DOHH2 (cell line): ENCODE data around the gene CITED4.

ENCODE experiments used
- H3F3A ChIP-seq: fragments of 200-600 bp; sonication (generic), shearing (Covaris generic); 2 replicates; pipeline ENCODE4 v1.6.0; 2016; ENCODE audit warnings: antibody characterized with exemption, mild to moderate bottlenecking; ENCODE audit not compliant: control insufficient read depth, insufficient read depth
- H3K27ac ChIP-seq: fragments of 200-600 bp; sonication (generic); 2 replicates; pipeline ENCODE4 v1.5.1; 2014; ENCODE audit warnings: low read depth, mild to moderate bottlenecking, low read length, moderate library complexity
- H3K27me3 ChIP-seq: fragments of 200-600 bp; sonication (generic); 2 replicates; pipeline ENCODE4 v1.6.1; 2014; ENCODE audit warnings: mild to moderate bottlenecking, low read length, mixed read lengths; ENCODE audit not compliant: control insufficient read depth
- H3K36me3 ChIP-seq: fragments of 200-600 bp; sonication (generic); 2 replicates; pipeline ENCODE4 v1.6.1; 2014; ENCODE audit warnings: mild to moderate bottlenecking, low read length, moderate library complexity, mixed read lengths; ENCODE audit not compliant: control insufficient read depth
- H3K4me1 ChIP-seq: fragments of 200-600 bp; sonication (generic); 2 replicates; pipeline ENCODE4 v1.6.1; 2014; ENCODE audit warnings: mild to moderate bottlenecking, low read length, mixed read lengths; ENCODE audit not compliant: control insufficient read depth
- H3K4me2 ChIP-seq: fragments of 200-600 bp; sonication (generic); 2 replicates; pipeline ENCODE4 v1.6.0; 2014; ENCODE audit warnings: mild to moderate bottlenecking, low read length, moderate library complexity
- H3K4me3 ChIP-seq: fragments of 200-600 bp; sonication (generic); 2 replicates; pipeline ENCODE4 v1.5.1; 2014; ENCODE audit warnings: mild to moderate bottlenecking, low read length, mixed read lengths
- H3K79me2 ChIP-seq: fragments of 200-600 bp; sonication (generic); 2 replicates; pipeline ENCODE4 v1.6.1; 2014; ENCODE audit warnings: mild to moderate bottlenecking, low read length, mixed read lengths; ENCODE audit not compliant: control insufficient read depth
- H3K9me2 ChIP-seq: fragments of 200-600 bp; sonication (generic); replicated peaks from 2 replicates; pipeline ENCODE4 v1.6.1; 2014; ENCODE audit warnings: mild to moderate bottlenecking, low read length, mixed read lengths; ENCODE audit not compliant: control insufficient read depth
- H3K9me3 ChIP-seq: fragments of 200-600 bp; sonication (generic); 2 replicates; pipeline ENCODE4 v1.6.1; 2014; ENCODE audit warnings: antibody characterized with exemption, low read length, mixed read lengths; ENCODE audit not compliant: control insufficient read depth, insufficient read depth
- H4K20me1 ChIP-seq: fragments of 200-600 bp; sonication (generic); 2 replicates; pipeline ENCODE4 v1.6.0; 2014; ENCODE audit warnings: low read depth, mild to moderate bottlenecking, antibody characterized with exemption, low read length, moderate library complexity; ENCODE audit not compliant: control insufficient read depth, insufficient read depth
- EZH2phosphoT487 ChIP-seq: fragments of 200-600 bp; sonication (generic); IDR thresholded peaks from 2 replicates; pipeline ENCODE4 v1.6.1; 2017; ENCODE audit warnings: borderline replicate concordance, mild to moderate bottlenecking, antibody characterized with exemption, low read length, moderate library complexity, mixed read lengths
- TF ChIP-seq, protein P1 (sequence below): fragments of 200-600 bp; sonication (generic); IDR thresholded peaks from one replicate; pipeline ENCODE4 v1.5.1; 2014; ENCODE audit warnings: antibody characterized with exemption, mild to moderate bottlenecking, low read depth, low read length; ENCODE audit not compliant: poor library complexity, severe bottlenecking

The CITED4 gene

DNA sequence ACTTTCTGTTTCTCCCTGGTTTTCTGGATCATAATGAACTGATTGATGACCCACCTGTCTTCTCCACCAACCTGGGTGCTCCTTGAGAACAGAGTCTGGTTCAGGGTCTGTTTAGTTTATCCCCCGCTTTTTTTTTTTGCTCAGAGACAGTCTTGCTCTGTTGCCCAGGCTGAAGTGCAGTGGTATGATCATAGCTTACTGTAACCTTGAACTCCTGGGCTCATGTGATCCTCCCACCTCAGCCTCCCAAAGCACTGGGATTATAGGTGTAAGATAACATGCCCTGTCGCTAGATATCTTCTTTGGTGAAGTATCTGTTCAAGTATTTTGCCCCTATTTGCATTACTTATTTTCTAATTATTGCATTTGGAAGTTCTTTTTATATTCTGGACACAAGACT lies 30.2 kb upstream of the CITED4 start:
- Histone ChIP-seq H3K27me3 (peaks cover 9% of the 10 kb centered on the region; the same call in 1 of the 2 replicates), H3K4me3 (no peak overlapping the region), H3K36me3 (no peaks in the 10 kb centered on the region), H3K4me1 (no peaks in the 10 kb centered on the region), H3F3A (no peaks in the 10 kb centered on the region), H3K4me2 (no peak overlapping the region), H3K27ac (no peak overlapping the region), H3K9me2 (no peaks in the 10 kb centered on the region), H4K20me1 (no peaks in the 10 kb centered on the region), H3K9me3 (peaks cover 13% of the 10 kb centered on the region), H3K79me2 (no peaks in the 10 kb centered on the region)
- no peak for TF ChIP-seq EZH2phosphoT487
- TF ChIP-seq, protein P1, sequence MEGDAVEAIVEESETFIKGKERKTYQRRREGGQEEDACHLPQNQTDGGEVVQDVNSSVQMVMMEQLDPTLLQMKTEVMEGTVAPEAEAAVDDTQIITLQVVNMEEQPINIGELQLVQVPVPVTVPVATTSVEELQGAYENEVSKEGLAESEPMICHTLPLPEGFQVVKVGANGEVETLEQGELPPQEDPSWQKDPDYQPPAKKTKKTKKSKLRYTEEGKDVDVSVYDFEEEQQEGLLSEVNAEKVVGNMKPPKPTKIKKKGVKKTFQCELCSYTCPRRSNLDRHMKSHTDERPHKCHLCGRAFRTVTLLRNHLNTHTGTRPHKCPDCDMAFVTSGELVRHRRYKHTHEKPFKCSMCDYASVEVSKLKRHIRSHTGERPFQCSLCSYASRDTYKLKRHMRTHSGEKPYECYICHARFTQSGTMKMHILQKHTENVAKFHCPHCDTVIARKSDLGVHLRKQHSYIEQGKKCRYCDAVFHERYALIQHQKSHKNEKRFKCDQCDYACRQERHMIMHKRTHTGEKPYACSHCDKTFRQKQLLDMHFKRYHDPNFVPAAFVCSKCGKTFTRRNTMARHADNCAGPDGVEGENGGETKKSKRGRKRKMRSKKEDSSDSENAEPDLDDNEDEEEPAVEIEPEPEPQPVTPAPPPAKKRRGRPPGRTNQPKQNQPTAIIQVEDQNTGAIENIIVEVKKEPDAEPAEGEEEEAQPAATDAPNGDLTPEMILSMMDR: no peak

DNA sequence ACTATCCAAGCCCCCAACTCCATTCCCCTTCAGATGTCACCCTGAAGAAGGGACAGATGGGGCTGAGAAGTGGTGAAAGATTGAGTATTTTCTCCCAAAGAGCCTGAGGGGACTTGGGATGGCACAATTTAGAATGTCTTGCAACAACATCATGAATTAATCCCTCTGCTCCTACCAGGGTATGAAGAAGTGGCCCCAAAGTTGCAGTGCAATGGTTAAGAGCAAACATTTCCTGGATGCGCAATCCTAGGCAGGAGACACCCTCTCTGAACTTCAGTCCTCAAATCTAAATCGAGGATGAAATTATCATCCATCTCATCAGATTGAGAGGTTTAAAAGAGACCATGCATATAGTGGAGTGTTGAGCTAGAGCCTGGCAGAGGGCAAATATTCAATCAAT lies 28.6 kb upstream of the CITED4 start:
- Histone ChIP-seq H3K9me3 (peaks cover 13% of the 10 kb centered on the region), H3F3A (no peaks in the 10 kb centered on the region), H3K27ac (no peak overlapping the region), H3K36me3 (no peaks in the 10 kb centered on the region), H3K4me1 (no peaks in the 10 kb centered on the region), H3K79me2 (no peaks in the 10 kb centered on the region), H3K4me2 (no peak overlapping the region), H4K20me1 (no peaks in the 10 kb centered on the region), H3K27me3 (peaks cover 18% of the 10 kb centered on the region), H3K9me2 (no peaks in the 10 kb centered on the region), H3K4me3 (no peak overlapping the region)
- TF ChIP-seq, protein P1: no peak
- no peak for TF ChIP-seq EZH2phosphoT487

DNA sequence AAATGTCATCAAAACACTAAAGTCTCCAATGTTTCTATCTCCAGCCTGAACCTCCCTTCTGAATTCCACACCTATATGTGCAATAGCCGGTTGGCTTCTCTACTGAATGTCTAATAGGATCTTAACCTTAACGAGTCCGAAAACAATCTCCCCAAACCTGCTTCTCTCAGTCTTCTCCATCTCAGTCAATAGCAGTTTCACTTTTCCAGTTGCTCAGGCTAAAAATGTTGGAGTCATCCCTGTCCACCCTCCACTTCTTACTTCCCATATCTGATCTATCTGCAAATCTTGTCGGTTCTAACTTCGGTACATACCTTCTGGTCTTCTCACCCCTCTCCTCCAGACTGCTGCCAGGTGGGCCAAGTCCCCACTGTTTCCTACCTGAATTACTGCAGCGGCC lies 25.5 kb upstream of the CITED4 start:
- no peaks in the 10 kb centered on the region for H3K9me2 ChIP-seq
- no peak overlapping the region for H3K4me3 ChIP-seq
- no peaks in the 10 kb centered on the region for H3K9me3 ChIP-seq
- no peaks in the 10 kb centered on the region for H3K79me2 ChIP-seq
- H3K27ac ChIP-seq: no peak overlapping the region
- peaks cover 19% of the 10 kb centered on the region for H3K27me3 ChIP-seq
- TF ChIP-seq, protein P1: no peak
- no peak for TF ChIP-seq EZH2phosphoT487
- H3K4me2 ChIP-seq: no peak overlapping the region
- no peaks in the 10 kb centered on the region for H3K4me1 ChIP-seq
- no peaks in the 10 kb centered on the region for H3K36me3 ChIP-seq
- no peaks in the 10 kb centered on the region for H4K20me1 ChIP-seq
- no peaks in the 10 kb centered on the region for H3F3A ChIP-seq

GRCh38 chr1:40887012-40887378 lies 24.8 kb upstream of the CITED4 start:
- Histone ChIP-seq H3K27me3 (peaks cover 19% of the 10 kb centered on the region), H3K4me1 (no peaks in the 10 kb centered on the region), H3F3A (no peaks in the 10 kb centered on the region), H3K4me2 (no peak overlapping the region), H3K4me3 (no peak overlapping the region), H3K9me2 (no peaks in the 10 kb centered on the region), H3K79me2 (no peaks in the 10 kb centered on the region), H4K20me1 (no peaks in the 10 kb centered on the region), H3K9me3 (no peaks in the 10 kb centered on the region), H3K27ac (no peak overlapping the region), H3K36me3 (no peaks in the 10 kb centered on the region)
- no peak for TF ChIP-seq EZH2phosphoT487
- TF ChIP-seq, protein P1: no peak
